ENCODE measurements around the gene FLAD1.

DNA sequence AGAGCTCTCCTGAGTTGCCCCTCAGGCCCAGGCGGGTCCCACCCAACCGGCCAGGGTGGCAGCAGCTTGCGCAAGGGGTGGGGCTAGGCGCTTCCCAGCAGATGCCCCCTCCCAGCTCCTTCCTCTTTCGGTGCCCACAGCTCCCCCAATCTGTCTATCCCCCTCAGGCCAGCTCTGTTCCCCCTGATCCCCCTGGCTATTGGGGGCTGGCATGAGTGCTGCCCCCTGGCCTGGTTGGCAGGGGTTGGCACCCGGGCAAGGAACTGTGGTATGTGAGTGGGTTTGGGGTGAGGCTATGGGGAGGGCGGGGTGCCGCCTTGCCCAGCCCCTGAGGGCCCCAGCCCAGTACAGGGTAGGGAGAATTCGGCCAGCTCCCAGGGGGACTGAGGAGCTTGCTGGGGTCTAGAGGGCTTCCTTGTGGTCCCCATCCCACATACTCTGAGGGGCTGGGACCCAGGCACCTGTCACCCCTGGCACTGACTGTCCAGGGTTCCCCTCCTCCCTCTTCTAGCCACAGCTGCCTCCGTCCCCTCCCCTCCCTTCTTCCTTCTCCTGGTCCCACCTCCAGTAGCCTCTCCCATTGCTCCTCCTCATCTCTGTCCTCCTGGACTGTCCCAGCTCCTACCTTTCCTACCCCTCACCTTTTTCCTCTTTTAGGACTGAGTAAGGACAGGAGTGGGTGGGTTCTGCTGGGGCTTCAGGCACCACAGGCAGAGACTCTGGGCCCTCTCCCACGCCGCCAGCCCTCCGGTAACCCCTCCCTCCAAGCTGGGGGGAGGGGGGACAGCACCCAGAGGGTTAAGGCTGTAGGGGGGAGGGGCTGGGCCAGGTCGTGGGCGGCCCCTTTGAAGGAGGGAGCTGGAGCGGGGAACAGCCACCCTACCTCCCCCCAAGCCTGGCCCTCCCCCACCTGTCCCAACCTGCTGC lies 25.1 kb downstream of the FLAD1 start:
- TF ChIP-seq CTCF (IDR thresholded peaks at IDR 0.05) (no peak), POLR2A (IDR thresholded peaks at IDR 0.05) (peak in 1 of 4 donors; percentile 29)
